ENCODE measurements around the gene OR2W1.

OR2W1 gene, protein sequence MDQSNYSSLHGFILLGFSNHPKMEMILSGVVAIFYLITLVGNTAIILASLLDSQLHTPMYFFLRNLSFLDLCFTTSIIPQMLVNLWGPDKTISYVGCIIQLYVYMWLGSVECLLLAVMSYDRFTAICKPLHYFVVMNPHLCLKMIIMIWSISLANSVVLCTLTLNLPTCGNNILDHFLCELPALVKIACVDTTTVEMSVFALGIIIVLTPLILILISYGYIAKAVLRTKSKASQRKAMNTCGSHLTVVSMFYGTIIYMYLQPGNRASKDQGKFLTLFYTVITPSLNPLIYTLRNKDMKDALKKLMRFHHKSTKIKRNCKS

DNA sequence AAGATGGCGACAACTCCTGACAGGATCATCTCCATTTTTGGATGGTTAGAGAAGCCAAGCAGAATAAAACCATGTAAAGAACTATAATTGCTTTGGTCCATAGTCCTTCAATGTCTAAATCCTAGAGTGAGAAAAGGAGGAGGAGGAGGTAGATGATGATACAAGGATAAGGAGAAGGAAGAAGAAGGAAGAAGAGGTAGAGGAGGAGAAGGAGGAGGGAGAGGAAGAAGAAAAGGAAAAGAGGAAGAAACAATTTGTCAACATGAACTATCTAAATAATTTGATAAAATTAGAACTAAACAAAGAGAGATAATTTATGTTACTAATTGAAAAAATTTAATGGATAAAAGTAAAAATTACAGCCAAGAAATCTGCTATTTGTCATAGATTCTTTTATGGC is at the start of gene OR2W1:
TSS of gene OR2W1 (minus strand) at position 101 of the 400 bp plus-strand sequence. CDS start at position 101, 0 bp downstream.
- DNase-seq (ENCODE audit: low read depth), result no peak

- DNase-seq (ENCODE audit: low read depth), result no peak
These were observed 48.0 kb upstream of the OR2W1 start for GRCh38 chr6:29092957-29093356.

DNA sequence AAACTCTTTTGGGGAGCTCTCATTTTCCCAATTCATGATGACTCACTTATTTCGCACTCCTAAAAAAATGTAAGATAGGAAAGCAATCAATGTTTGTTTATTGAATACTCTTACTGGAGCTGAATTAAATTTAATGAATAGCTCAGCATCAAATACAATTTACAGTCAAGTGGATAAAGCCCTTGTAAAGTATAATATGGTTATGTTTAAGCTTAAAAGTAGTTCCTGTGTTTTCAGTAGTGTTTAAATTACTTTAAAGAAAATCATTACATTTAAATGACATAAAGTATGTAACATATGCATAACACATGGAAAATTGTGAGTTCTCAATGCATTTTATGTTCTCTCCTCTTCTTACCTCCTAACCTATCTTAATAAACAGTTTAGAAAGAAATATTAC is 42.2 kb upstream of the OR2W1 start, which contains the start of gene OR2B3:
TSS of gene OR2B3 (minus strand) at position 101 of the 400 bp plus-strand sequence. CDS start at position 36, 65 bp downstream.
- no peak for DNase-seq (ENCODE audit: low read depth)

DNA sequence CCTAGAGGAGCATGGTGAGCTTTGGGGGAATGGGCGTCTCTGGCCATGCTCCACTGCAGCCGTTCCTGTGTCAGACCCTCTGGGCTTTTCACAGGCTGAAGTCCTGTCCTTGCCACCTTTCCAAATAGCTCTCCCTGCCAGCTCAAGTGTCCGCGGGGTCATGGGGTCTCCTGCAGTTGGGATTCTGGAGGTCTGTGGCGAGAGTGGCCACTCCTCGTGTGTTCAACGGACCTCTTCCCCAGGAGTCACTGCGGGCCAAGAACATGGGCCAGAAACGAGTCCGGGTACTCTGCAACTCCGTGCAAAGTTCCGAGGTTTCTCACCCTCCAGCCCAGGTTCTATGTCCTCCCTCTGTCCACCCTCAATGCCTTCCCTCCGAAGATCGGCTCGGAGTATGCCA is 37.5 kb upstream of the OR2W1 start:
- no peak for DNase-seq (ENCODE audit: low read depth)

DNA sequence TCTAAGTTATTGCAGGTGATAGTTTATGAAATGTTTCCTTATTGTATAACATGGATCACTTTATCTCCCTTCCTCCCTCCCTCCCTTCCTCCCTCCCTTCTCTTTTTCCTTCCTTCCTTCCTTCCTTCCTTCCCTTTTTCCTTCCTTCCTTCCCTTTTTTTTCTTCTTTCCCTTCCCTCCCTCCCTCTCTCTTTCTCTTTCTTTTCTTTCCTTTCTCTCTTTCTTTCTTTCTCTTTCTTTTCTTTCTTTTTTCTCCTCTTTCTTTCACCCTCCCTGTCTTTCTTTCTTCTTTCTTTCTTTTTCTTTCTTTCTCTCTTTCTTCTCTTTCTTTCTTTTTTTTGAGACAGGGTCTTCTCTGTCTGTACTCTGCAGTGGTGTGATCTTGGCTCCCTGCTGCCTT is 36.3 kb upstream of the OR2W1 start:
- no peak for DNase-seq (ENCODE audit: low read depth)

- no peak for DNase-seq (ENCODE audit: low read depth)
These were observed 34.2 kb upstream of the OR2W1 start for GRCh38 chr6:29079203-29079602.

DNA sequence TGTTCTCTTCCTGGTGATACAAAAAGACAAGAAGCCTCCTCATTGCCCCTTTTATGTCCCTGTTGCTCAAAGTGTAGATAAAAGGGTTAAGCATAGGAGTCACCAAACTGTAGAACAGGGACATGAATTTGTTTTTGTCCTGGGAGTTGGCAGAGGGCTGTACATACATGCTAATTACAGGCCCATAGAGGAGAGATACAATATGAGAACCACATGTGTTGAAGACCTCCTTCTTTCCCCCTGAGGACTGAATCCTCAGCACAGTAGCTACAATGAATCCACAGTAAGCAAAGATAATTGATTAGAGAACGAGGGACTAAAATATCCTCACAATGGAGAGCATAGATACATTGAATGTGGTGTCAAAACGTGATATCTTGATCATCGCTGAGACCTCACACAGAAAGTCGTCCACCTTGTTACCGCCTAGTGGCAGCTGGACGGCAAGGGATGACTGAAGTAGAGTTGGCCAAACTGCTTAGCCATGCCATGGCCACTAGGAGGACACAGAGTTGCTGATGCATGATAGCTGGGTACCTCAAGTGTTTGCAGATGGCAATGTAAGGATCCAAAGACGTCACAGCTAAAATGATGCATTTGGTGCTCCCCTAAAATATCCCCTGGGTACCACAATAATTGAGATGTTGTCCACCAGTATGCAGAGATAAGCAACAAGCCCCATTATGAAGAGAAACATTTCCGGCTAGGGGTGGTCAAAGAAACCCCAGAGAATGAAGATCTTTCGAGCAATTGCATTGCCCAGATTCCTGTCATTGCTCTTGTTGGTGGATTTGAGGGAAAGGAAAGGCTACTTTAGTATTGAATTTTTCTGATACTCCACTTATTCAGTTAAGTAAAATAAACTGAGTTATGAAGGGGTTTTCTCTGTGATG is 27.1 kb upstream of the OR2W1 start:
- DNase-seq (ENCODE audit: low read depth), result no peak

DNA sequence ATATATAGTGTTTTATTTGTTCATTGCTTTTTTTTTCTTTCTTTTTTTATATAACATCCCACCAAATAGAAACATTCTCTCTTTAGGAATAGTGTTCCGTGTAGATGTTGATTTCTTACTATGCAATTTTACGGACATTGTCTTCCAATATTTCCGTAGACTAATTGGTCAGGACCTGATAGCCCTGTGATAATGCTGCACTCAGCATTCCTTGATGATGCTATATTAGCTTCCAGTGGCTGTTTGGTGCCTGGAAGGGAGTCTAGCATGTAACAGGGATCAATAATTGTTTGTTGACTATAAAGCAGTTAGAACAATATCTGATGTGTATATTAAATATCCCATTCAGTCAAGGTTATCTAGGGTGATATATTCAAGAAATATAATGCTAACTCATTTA is 6.7 kb upstream of the OR2W1 start:
- DNase-seq (ENCODE audit: low read depth), result no peak

DNA sequence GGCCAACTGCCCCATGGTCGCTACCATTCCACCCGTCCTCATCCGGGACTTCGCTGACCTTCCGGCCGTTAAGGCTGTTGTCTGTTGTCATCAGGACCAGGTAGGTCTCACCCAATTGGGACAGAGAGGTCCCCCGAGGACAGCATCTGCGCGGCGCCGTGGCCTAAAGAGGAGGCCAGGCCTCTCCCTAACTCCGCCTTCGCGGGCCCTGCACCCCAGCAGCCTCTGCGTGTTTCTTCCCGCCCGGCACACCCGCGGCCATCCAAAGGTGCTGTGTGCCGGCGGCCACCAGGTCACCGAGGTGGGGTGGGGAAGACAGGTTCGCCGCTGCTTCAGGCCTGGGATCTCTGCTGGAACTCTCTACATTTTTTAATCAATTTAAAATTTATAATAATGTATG is 9.0 kb downstream of the OR2W1 start:
- no peak for DNase-seq (ENCODE audit: low read depth)

- DNase-seq (ENCODE audit: low read depth), result no peak
These were observed 16.2 kb downstream of the OR2W1 start for GRCh38 chr6:29028821-29029220.

DNA sequence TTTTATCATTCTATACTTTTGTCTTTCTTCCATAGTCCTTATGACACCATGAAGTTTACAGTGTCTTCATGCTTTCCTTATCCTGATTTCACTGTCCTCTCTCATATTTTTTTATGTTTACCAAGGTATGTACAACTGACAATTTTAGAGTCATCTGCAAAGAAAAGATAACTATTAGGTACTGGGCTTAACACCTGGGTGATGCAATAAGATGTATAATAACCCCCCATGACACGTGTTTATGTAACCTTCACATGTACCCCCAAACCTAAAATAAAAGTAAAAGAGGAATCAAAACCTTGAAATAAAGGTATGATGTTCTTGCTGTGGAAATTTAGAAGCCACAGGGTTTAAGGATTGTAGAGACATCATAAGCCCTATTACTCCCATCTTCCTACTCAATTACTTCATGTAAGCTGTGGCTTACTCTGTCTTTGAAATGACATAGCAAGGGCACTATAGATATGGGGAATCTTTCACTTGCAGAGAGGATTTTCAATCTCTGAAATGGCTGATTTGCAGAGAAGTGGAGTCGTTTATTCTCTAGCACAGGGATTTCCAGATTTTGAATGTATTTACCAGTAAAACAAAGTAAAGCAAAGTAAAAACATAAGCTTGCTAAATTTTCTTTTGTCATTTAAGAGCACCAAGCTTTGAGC is 18.9 kb downstream of the OR2W1 start:
- no peak for DNase-seq (ENCODE audit: low read depth)

DNA sequence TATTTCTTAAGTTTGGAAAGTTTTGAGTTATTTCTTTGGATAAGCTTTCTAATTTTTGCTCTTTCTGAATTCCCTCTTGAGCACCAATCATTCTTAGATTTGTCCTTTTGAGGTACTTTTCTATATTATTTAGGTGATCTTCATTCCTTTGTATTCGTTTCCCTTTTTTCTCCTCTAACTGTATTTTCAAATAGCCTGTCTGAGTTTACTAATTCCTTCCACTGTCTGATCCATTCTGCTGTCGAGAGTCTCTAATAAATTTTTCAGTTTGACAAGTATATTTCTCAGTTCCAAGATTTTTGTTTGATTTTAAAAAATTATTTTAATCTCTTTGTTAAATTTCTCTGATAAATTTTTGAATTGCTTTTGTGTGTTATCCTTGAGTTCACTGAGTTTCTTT is 23.5 kb downstream of the OR2W1 start:
- DNase-seq (ENCODE audit: low read depth), result no peak

DNA sequence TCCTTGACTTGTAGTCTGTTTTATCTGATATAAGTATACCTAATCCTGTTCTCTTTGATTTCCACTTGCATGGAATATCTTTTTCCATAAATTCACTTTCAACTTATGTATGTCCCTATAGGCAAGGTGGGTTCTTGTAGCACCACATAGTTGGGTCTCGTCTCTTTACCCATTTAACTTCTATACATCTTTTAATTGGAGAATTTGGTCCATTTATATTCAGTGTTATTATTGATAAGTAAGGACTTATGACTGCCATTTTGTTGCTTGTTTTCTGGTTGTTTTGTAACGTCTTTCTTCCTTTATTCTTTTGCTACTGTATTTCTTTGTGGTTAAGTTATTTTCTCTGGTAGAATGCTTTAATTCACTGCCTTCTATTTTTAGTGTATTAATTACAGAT is 25.3 kb downstream of the OR2W1 start:
- DNase-seq (ENCODE audit: low read depth), result no peak

DNA sequence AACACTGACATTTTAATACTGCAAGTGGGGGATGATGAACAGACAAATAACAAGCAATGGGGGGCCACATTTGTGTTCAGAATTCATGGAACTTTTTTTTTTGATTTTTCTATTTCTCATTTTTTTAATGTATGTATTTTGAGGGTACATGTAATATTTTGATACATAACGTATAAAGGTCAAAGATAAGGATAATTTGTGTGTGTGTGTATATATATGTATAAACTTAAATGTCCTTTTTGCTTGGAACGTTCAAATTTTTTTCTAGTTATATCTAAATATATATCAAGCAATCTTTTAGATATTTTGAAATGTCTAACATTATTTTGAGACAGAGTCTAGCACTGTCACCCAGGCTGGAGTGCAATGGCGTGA is 27.6 kb downstream of the OR2W1 start:
- DNase-seq (ENCODE audit: low read depth), result no peak

DNA sequence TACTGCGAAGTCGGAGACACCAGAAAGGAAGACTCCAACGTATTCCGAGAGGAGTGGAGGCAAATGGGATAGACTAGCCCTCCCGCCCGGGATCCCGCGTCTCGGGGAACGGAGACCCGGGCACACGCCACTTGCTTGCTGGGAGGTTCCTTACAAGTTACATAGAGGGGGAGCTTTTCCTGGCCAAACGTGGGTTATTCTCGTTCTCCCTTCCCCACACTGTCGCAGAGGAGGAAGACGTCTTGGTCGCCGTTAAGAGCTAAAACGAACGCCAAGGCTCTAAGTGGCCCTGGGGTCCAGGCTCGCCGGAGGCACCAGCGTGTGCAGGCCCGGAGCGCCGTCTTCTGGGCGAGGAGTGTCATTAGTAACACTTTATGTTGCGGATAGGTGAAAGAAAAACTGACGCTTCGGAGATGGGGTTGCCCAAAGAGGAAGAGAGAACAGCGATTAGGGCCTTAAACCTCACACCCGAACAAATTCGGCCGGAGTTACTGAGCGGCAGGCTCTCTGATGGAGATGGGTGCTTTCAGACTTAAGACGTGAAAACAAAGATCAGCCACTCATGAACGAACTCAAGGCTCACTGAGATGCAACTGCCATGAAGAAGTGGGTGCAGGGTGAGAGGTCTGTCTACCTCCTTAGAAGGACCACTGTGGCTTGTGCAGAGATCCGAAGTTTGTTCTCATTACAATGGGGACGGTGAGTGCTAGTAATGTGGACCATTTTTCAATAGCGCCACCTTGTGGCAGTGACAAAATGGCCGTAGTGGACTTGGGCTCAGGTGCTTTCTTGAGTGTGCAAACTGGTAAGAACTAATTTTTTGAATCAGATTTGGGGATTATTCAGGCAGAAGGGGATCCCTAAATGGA is 28.2 kb downstream of the OR2W1 start:
- no peak for DNase-seq (ENCODE audit: low read depth)

- DNase-seq (ENCODE audit: low read depth), result no peak
These were observed 30.0 kb downstream of the OR2W1 start for GRCh38 chr6:29014729-29015608.

GRCh38 chr6:29011276-29011734 is 33.7 kb downstream of the OR2W1 start:
- DNase-seq (ENCODE audit: low read depth), result peak; percentile 7

- DNase-seq (ENCODE audit: low read depth), result no peak
These were observed 35.6 kb downstream of the OR2W1 start for GRCh38 chr6:29009358-29009757.

DNA sequence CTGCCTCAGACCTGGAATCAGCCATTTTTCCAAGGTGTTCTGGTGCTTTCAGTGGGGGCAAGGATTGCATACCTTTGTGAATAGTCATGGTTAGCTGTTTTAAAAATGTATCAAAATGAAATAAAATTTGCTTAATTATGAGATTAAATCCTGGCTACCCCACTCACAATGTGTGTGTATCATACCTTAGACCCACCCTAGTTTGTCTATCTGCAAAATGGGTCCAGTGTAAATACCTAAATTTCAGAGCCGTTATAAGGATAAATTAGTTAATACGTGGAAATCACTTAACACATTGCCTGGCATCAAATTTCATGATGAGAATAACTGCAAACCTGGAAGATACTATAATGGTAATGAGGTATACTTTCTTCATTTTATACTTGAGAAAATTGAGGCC is 36.9 kb downstream of the OR2W1 start:
- DNase-seq (ENCODE audit: low read depth), result no peak

DNA sequence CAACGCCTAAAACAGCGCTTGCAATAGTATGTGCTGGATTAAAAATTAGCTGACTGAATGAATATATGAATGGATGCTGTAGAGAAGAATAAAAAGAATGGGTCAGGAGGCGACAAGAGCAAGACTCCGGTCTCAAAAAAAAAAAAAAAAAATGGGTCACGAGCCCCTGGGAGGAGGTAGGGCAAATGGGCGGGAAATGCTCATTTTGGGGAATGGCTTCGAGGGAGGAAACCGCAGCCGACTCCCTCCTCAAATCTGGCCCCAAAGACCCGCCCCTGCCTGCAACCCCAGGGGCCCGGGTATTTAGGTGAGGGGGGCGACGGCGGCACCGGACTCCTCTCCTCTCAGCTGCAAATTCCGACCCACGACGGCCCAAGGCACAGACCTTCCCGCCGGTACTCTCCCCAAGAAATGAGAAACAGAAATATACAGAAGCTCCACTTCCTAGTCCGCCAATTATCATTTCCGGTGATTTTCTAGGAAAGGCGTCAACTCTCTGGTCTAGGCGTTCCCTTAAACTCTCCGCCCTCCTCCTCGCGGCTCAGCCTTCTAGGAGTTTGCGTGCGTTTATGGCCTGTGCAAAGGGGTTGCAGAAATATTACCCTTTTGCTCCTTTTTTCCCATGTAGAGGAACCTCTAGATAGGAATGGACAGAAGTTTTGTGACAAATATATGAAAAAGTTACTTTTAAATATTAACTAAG is 39.6 kb downstream of the OR2W1 start, which contains the start of gene ZNF311:
TSS of gene ZNF311 (minus strand) at position 133 of the 703 bp plus-strand sequence. CDS start 1,361 bp downstream, outside the sequence.
- no peak for DNase-seq (ENCODE audit: low read depth)
